NCI-H128 (cell line): ENCODE results near the gene NNT.
"Not testable (repeated sequence)": the region's sequence is repeated elsewhere in the genome, so short reads cannot be mapped to it uniquely, and the experiment has no call there.

Experiments
- DNase-seq: peaks from one replicate; lab custom pipeline; 2025; ENCODE audit not compliant: unreplicated experiment; lab: John Stamatoyannopoulos, UW

The NNT gene

DNA sequence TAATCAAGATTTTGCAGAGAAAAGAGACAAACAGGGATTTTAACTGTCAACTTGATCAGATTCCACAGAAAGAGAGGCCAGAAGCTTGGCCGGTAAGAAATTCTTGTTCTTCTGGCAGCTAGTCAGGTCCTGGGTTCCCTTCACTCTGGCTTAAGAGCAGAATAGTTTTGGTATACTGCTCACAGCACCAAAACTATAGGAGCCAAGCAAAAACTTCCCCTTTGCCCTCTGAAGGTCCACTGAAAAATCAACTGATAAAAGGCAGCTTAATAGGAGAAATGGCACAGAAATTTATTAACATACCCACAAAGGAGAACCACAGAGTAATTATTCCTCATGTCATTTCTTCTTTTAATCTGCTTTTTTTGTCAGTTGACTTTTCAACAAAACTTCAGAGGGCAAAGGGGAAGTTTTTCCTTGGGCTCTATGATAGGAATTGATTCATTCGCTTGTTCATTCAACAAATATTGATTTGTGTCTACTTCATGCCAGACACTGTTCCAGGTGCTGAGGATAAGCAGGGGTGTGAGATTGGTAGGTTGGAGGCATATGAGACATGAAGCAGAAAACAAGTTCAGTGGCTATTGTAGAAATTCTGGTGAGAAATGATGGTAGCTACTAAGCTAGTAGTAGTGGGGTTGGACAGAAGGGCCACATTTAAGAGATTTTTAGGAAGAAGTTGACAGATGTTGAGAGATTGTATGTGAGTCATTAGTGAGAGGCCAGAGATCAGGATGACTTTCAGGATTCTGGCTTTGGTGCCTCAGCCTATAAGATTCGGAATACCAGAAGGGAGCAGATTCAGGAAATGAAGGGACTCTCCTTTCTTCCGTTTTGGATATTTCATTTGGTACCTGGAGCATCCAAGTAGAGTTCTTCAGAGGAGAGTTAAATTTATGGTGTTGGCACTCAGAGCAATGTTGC lies 20.6 kb upstream of the NNT start:
- DNase-seq = no peak

DNA sequence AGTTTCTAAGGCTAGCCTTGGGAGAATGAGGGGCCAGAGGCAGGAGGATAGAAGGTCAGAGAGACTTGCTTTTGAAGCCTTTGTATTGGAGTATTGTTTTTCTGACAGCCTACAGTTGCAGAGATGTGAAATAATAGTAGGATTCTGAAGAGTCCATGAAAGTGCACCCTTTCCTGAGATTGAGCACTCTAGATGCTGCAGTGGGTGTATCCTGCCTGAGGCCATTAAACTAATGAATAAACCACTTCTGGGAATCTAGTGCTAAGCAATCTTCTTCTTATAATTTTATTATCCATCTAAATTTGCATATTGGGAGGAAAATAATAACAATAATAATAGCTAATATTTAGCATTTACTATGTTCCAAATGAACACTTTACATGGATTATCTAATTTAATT lies 19.3 kb upstream of the NNT start:
- no peak for DNase-seq

DNA sequence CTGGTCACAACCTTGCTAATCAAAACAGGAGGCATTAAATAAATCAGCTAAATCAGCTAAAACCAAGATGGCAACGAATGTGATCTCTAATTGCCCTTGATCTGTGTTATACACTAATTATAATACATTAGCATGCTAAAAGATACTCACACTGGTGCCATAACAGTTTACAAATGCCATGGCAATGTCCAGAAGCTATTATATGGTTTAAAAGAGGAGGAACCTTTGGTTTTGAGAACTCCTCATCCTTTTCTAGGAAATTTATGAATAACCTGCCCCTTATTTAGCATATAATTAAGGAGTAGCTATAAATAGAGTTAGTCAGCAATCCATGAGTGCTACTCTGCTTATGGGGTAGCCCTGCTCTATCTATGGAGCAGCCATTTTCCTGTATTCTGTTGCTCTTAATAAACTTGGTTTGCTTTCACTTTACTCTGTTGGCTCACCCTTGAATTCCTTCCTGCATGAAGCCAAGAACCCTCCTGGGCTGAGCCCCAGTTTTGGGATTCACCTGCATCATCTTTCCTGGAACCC lies 18.7 kb upstream of the NNT start:
- DNase-seq = no peak

DNA sequence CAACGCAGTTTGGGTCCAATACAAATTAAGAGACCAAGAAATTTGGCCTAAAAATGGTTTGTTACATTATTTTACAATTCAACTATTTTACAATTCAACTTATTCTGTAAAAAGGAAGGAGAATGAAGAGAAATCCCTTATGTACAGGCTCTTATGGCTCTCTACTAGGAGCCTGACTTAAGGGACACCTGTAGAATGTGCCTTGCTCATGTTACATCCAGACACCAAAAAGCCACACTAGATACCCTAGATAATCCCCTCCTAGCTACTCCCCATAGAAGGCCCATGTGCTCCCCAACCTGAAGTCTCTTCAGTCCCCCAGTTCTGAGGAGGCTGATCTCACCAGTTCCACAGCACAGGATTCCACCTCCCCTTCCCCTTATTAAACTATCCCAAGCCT lies 14.1 kb upstream of the NNT start:
- no peak for DNase-seq

DNA sequence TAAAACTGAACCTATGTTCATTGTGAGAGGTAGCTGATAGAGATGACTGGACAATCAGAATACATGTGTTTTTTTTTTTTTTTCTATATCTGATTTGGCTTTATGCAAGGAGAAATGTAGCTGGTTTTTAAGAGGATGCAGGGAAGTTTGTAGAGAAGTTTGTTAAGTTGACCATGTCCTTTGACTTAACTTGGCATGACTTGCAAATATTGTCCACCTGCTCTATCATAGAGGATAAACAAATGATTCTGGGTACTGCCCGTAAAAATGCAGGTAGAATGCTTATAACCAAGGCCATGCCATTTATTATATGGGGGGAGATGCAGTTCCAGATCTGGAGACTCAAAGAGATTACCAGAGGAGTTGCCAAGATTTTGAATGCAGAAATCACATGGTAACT lies 13.7 kb upstream of the NNT start:
- no peak for DNase-seq

DNA sequence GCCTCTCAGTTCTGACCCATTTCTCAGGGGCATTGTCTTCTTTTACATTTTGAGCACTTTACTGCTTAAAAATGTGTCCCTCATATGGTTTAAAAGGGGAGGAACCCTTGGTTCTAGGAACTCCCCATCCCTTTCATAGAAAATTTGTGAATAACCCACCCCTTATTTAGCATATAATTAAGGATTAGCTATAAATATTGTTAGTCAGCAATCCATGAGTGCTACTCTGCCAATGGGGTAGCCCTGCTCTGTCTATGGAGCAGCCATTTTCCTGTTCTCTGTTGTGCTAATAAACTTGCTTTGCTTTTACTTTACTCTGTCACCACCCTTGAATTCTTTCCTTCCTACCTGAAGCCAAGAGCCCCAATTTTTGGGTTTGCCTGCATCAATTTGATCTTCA lies 12.3 kb upstream of the NNT start:
- DNase-seq = no peak

DNA sequence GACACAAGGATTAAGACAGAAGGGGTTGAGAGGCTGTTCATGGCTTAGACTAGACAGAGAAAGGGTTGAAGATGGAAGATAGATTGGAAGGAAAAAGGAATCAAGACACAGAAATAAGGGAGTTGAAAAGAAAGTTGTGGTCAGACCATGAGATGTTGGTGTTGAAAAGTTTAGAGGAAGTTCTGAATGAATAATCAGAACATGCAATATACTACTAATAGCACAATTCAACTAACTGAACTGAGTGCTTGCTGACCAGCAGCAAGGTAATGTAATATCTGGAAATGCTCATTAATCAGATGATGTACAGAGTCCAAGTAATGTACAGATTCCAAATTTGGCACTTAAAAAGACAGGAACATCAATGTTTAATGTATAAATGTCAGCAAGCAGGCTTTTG lies 10.6 kb upstream of the NNT start:
- no peak for DNase-seq

DNA sequence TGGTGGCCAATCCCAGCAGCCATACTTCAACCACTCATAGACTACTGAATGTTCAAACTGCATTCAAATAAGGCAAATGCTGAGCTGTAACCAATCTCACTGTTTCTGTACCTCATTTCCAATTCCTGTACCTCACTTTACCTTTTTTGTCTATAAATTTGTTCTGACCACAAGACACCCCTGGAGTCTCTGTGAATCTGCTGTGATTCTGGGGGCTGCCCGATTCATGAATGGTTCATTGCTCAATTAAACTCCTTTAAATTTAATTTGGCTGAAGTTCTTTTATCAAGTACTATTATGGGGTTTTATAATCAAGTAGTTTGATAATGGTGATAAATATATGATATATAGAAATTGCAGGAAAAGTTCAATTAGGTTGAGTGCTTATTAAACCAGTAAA lies 4.1 kb upstream of the NNT start:
- not testable (repeated sequence) for DNase-seq

DNA sequence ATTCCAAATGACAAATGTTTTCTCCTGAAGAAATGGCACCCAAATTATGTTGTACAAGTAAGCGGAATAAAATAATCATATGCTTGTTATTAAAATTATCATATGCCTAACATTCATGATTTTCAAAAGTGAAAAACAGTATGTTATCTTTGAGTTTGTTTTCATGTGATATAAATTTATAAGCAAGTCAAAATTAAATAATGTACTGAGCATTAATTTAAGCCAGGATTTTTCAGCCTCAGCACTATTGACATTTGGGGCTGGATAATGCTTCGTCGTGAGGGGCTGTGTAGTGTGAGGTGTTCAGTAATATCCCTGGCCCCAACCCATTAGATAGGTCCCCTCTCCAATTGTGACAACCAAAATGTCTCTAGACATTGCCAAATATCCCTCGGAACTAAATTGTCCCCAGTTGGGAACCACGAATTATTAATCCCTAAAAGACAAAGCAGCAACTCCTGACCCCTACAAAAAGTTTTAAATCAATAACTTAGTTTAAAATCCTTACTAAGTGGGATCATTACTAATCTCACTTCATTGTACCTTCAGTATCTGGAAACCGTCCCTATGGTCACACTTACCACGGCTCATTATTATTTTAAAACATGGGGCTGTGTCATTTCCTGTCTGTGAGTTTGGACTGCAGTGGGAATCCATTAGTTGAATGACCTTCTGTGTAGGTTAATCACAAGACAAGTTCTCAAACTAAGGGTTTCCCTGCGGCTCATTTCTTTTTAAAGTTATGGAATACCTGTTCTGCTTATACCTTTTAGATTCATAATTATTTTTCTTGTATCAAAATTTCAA lies 1.3 kb upstream of the NNT start:
- DNase-seq = no peak

DNA sequence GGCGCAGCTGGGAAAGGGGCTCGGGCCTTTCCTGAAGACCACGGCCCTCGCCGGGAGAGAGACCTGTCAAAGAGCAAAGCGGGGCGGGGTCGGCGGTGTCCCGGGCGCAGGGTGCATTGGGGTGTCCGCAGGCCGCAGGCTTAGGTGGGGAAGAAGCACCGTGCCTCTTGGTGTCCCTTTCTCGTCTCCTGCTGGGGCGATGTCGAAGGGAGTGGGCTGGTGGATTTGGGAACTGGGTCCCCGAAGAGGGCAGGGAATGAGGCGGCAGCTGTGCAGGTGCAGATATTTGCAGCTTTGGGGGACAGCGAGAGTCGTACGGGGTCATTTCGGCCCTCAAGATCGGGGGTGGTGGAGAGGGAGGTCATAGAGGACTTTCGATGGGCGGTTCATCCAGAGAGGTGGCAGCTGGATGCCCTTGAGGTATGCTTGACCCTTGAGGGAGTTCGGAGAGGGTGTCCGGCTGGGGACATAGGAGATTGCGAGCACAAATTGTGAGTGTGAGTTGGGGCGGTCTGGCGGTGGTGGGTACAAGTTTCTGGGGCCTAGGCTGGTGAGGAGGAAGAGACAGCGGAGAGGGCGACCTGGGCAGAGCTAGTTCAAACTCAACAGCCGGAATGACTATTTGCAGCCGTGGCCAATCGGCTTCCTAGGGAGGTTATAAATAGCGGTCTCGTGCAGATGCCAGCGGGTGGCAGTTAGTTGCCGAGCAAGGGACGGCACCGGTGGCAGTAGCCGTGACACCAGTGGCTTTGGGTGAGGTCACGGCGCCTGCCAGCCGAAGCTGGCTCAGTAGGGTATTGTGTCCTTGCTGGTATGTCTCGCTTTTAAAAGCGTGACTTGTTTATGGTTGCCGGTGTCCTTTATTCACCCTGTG lies 601 bp downstream of the NNT start:
- DNase-seq = peak; percentile 57

DNA sequence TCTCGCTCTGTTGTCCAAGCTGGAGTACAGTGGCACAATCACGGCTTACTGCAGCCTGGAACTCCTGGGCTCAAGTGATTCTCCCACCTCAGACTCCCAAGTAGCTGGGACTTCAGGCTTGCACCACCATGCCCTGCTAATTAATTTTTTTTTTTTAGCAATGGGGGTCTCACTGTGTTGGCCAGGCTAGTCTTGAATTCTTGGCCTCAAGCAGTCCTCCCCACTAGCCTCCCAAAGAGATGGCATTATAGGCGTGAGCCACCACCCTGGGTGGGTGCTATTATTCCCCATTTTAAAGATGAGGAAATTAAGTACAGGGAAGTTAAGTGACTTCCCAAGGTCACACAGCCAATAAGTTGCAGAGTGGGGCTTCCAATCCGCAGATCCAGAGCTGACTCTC lies 1.7 kb downstream of the NNT start:
- no peak for DNase-seq

DNA sequence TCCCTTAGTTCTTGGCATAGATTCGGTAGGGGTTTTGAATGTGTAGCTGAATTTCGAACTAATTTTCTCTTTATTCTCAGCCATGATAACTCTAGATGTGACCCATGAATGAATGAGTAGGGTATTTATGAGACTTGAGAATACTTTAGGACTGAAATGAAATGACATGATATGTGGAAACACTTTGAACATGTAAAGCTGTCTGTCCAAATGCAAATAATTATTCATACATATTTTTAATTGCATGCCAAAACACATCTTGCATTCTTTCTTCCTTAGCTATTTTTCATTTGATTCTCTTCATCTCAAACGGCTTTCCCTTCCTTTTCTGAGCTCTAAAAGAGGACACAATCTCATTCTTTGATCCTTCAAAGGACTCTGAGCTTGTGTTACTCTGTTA lies 3.4 kb downstream of the NNT start:
- DNase-seq = no peak

DNA sequence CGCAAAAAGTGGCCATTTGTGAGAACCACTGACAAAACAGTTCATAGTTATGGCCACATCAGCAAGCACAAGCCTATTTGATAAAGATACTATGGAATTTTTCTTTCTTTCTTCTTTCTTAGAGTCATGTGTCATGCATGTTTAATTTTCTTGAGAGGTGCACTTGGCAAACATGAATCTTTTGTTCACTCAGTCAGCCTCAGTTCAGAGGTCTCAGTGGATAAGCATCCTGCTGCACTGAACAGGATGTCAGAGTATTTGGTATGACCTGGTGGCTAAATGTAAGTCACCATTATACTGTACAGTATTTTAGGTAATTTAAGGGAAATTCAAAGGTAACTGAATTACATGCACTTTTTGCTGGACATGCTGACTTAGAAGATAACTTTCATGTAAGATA lies 5.4 kb downstream of the NNT start:
- no peak for DNase-seq

DNA sequence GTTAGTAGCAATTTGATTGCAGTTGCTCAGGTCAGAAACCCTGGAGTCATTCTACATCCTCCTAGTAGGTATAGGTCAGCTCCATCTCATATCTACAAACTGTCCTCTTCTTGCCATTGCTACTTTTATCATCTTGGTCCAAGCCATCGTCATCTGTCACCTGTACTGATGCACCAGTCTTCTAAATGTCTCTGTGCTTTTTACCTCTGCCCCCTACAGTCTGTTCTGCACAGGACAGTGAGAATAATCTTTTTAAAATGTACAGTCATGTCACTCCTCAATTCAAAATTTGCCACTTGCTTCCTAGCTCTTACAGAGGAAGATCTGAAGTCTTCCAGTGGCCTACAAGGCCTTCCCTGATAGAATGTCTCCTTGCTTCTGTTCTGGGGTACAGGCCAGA lies 6.8 kb downstream of the NNT start:
- DNase-seq = no peak

DNA sequence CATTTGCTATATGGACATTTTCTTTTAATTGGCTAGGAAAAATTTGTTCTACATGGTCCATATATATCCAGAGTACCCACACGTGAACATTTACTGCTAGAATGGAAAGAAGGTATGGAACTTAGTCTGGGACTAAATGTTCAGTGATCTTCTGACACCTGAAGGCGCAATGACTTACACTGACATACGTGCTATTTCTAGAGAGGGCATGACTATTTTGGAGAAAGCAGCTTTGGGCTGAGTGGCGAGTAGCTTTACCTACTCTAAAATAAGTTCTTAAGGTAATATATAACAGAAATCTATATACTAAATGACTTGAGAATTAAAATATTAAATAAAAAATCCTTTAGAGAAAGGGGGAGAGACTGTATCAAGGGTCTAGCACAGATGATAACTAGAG lies 10.4 kb downstream of the NNT start:
- DNase-seq = no peak

DNA sequence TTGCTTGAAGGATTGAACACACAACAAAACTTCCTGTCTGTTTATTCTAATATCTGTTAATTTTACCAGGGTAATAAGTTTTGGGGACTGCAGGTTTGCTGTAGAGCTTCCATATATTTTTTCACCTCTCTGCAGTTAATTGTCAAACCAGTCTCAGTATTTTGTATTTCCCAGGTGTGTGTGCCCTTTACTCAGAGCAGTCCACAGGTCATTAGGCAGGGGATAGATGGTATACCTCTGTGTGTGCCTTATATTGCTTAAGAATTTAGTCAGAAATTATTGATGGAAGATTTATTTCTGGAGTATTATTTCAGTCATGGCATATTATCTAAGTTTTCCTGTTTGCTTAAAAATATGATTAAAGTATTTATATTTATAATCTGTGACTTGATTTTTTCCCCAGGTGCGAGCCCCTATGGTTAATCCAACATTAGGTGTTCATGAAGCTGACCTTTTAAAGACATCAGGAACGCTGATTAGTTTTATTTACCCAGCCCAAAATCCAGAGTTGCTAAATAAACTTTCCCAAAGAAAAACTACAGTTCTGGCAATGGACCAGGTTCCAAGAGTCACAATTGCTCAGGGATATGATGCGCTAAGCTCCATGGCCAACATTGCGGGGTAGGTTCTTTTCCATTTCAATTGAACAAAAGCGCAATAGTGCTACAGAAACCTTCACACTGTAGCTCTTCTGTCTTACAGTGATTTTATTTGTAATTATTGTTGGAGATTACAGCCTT lies 12.6 kb downstream of the NNT start:
- DNase-seq = no peak

DNA sequence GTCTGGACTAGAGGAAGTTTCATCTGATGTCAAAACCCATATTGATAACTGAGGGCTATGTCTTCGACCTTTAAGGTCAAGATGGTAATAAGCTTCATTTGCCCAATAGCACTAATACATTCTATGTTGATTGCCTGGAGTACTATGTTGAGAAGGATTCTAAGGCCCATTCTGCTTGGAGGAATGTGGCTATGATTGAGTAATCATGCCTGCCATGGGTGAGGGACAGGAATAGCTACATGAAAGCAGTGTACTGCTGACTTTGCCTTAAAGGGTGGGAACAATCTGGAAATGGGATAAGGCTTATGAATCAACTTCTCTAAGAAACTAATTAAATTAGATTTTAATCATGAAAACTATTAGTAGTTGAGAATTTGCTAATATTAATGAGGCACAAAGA lies 13.6 kb downstream of the NNT start:
- DNase-seq = no peak

DNA sequence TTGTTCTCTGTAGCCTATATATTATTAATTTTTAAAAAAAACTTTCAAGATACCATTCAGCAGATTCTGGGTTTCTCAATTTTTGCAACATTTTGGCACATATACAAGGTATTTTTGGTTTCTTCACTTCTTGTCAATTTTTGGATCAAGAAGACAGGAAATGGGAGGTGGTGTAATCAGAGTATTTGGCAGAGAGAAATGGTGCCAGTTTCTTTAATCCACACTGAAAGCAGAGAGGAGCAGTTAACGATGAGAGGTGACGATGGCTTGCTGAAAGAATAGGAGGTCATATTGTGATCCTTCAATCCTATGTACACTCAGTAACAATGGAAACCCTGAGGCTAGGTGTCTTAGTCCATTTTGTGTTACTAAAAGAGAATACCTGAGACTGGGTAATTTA lies 16.4 kb downstream of the NNT start:
- DNase-seq = no peak

DNA sequence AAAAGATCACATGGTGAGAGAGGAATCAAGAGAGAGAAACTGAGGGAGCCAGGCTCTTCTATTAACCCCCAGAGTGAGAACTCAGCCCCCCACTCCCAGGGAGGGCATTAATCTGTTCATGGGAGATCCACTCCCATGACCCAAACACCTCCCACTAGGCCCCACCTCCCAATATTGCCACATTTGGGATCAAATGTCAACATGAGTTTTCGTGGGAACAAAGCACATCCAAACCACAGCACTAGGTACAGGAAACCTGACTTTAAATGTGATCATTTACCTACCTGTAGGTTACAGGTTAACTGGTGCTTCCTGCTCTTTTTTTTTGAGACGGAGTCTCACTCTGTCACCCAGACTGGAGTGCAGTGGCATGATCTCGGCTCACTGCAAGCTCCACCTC lies 16.9 kb downstream of the NNT start:
- DNase-seq = no peak

DNA sequence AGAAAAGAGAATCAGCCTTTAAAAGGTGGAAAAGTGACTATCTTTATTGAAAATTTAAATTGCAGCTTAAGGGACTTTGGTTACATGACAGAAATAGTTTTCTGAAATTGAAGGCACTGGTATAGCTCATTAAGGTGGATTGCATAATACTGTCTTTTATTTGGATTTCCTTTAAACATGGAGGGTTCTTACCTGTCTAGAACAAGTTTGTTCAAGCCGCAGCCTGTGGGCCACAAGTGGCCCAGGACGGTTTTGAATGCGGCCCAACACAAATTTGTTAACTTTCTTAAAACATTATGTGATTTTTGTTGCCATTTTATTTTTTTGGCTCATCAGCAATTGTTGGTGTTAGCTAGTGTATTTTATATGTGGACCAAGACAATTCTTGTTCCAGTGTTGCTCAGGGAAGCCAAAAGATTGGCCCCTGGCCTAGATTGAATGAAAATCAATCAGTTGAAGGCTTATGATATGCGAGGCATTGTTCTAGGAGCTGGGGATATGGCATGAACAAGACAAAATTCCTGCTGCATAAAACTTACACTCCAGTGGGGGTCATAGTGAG lies 18.0 kb downstream of the NNT start:
- no peak for DNase-seq
